ENCODE measurements around the gene LYVE1.

LYVE1 gene

DNA sequence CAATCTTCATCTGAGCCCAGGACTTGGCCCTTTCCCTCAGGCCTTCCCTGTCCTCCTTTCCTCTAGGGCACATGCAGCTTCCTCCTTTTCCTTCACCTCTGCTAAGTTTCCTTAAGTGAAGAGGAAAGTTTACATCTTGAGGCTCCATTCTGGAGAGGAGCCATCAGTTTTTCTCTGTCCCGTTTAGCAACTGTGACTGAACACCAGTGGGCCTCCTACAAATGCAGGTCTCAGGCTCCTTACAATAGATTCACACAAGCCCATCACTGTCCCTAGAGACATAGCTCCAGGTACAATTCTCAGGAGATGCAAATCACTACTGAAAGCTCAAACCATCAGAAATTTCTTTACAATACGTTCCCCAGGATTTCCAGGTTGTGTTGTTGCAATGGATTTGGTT is 23.3 kb upstream of the LYVE1 start:
- no peak for DNase-seq

DNA sequence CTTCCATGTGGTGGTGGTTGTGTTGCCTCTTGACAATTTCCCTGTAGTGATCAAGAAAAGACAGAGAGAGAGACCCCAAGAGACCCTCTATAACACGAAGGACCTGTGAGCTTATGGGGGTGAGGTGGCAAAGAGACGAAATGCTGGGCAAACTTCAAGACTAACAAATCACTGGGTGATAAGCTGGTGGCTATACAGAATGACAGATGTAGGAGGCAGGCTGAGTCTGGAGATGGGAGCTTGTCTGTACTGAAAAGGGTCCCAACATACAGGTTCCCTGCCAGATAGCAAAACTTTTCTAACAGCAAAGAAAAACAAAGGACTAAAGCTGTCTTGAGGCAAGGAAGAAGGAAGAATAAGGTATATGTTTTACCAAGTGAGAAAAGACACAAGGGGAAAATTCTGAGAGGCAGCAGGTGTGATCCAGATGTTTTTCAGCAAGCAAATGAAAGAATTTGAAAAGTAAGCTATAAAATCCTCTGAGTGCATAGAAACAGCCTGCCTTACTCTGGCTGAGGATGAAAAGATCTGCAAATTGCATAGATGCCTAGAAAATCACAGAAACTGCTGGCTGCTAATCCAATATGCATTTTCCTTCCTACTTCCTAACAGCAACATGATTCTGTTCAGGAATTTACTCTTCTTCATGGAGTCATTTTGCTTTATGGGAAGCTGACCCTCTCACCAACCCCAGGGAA is 21.9 kb upstream of the LYVE1 start:
- peak; percentile 46 for DNase-seq

DNA sequence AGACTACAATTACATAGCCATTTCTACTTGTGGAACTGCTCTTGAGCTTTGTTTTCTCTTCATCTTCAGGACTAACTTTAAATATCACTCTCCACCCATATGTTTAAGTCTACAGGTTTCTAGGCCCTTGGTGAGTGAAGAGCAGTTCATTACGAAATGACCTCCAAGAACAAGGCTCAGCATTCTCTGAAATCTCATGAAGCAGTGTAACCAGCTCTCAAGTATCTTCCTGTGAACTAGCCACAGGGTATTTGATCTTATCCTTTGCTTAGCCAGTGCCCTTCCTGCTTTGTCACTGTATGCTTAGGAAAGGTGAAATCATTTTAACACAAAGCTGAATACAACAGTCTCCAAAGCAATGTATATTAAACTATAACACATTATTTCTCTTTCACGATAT is 20.4 kb upstream of the LYVE1 start:
- DNase-seq: no peak

DNA sequence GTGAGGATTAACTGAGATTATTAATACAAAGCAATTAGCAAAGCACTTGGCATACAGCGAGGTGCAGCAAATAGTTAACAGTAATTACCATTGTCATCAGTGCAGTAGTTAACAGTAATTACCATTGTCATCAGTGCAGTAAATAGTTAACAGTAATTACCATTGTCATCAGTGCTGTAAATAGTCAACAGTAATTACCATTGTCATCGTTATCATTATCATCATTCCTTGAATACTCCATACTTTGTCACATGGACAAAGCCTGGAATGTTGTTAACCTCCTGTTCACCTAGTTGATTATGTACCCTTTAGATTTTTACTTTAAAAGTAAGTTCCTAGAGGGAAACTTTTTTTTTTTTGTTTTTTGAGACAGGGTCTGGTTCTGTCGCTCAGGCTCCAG is 19.5 kb upstream of the LYVE1 start:
- DNase-seq: no peak

DNA sequence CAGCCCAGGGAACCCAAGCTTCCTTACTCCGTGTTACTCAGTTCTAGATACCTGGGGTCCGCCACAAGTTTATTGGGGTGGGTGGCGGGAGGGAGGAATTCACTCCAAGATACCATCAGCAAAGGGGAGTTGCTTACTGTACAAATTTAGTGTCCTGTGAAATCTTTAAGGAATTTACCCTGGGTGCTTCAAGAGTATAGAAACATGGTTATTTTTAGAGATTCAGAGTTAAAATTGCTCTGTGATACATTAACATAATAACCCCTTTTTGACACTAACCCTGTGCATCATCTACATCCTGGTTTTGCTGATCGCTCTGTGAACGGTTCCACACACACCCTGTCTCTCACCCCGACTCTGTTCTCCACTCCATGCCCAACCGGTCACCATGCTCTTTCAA is 18.9 kb upstream of the LYVE1 start:
- DNase-seq: no peak

DNA sequence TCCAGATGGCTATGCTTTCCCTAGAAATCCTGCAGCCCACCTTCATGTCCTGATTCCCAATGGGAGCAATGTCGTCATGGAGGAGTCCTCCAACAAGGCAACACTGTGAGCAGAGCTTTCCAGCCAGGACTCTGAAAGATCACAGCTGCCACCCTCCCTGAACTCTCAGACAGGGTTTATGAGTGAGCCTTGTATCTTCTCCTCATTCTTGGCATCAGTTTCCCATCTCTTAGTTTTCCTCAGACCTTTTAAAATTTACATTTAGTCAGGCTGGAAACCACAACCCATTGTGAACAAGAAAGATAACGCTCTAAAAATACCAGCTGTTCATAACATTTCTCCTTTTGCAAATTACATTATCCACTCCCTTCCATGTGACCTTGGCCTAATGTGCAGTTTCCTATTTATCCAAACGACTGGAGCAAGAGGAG is 15.6 kb upstream of the LYVE1 start:
- no peak for DNase-seq

DNA sequence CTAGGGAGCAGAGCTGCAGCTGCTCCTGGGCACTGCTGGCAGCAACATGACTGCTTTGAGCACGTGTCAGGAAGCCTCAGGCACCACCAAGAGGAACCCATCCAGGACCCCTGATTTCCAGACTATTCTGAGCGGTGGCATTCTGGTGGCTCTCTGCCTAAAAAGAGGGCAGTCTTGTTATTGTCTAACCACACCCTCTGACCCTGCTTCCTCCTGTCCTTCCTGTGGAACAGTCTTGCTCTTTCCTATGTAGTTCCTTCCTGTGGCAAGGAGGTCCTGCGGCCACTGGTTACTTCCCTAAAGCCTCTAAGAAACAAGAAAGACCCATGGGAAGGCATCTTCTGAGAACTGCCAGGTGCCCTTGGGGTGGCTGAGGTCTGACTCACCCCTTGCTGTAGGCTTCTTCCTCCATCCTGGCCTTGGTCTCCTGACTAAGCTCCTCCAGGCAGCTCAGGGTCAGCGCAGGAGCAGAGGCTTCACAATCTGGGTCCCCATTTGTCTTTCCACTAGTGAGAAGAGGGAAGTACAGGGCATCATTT is 13.1 kb upstream of the LYVE1 start:
- DNase-seq: no peak

DNA sequence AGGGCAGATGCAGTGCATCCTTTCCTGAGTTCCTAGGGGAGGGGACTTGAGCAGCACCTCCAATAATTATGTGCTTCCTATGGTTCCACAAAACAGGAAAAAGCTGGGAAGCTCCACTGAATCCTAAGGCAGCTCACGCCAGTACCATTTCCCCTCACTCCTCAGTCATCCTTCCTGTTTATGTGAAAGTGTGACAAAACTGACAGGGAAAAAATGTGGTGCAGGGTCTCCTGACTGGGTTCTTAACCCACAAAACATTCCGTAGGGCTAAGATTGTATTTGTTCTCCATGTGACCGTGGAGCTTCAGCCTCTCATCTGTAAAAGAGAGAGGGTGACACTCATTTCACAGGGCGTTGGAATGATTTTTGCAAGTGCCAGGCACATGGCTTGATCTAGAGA is 12.2 kb upstream of the LYVE1 start:
- DNase-seq: no peak

DNA sequence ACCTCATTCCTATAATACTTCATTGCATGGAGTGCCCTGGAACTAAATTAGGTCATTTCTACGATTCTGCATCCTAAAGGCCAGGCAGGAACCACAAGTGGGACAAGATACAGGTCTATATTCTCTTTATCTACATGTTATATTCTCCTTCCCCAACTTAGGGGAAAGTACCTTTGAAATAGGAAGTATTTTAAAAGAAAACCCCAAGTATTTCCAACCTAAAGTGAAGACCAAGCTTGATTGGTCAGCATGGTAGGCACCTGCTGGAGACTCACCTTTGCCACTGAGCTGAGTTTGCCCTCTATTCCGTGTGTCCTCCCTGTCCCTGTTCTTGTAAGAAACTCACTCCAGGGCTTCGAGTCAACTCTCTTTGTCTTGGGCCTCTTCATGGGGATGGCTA is 11.2 kb upstream of the LYVE1 start:
- no peak for DNase-seq

DNA sequence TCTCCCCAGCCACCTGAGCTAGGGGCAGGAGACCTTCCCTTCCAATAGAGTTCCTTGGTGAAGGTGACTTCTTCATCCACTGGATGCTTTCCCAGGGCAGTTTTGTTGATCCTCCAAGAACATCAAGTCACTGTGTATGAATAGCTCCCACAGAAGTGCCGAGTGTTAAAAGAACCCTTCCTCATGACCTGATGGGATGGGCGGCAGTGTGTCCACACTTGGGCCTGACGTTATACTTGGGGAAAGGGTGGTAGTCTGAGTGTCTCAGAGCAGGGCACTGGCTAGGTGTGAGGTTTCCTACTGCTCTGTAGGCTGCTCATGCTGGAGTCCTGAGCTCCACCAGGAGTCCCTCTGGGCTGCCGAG is 7.6 kb upstream of the LYVE1 start:
- DNase-seq: no peak

DNA sequence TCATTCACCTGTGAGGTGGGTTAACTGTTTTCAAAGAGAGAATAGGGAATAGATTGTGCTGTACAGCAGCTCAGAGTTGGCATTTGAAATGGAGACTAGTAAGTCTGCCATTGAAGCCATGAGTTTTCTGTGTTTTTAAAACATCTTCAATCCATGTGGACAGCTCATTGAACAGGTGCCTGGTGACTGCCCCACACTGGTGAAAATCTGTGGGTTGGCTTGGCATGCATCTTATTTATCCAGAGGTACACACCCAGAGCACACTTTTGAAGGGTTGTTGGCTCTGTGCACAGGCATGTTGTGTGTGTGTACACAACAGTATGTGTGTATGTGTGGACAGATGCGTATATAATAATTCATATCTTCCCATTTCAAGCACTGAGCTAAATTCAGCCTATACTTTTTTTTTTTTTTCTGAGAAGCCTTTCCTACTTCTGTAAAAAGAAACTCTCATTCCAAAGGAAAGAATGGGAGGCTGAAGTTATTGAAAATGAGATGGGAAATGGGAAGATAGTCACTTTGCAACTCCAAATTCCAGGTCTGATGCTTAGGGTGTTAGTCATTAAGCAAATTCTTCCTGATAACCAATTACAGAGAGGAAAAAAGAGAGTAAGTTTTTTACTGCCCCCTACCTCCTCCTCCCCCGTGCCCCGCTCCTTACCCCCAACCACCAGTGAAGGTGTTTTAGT is 7.0 kb upstream of the LYVE1 start:
- no peak for DNase-seq

DNA sequence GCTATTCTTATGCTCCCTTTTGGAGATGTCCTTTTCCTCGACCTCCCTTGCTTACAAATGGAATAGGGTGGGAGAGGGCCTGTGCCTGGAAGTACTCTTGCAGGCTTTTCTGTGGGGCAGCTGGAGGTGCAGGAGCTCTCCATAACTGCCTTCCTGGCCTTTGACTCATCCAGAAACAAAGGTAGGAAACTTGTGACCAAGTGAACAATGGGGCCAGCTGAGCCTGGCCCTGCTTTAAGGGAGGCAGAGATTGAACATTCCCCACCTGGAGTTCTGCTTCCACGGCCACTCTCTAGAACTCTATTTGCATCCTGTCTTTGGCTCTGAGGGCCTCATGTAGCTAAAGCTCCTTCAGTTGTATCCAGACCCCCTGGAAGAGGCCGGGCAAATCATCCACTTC is 5.1 kb upstream of the LYVE1 start:
- no peak for DNase-seq

DNA sequence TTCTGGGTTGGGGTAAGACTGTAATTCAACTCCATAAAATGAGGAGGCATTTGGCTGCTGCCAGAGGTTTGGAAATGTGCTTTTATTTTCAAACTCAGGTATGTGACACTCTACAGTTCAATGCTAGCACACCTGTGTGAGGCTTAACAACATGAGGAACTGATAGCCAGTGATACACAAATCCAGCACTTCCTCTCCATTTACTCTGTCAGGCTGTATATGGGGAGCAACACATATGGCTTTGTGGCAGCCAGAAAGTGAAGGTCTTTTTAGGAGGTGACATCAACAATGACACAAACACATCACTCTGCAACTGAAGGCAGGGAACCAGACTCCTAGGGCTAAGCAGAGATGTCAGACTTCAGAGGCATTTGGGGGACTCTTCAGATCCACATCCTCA is 4.6 kb upstream of the LYVE1 start:
- DNase-seq: no peak

DNA sequence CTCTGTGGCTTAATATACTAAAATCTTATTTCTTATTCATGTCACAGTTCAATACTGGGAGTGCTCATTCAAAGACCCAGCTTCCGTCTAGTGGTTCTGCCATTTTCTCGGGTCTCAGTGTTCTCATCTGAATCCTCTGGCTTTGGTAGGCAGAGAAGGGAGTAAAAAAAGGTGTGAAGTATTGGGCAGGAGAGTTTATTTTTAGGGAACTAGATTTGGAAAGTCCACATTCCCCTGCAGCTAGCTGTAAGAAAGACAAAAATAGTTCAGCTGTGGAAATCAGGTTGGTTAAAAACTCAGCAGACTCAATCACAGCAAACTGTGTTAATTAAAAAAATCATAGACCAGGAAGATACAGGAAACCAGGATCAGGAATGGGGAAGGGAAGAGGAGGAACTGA is 4.1 kb upstream of the LYVE1 start:
- DNase-seq: no peak

DNA sequence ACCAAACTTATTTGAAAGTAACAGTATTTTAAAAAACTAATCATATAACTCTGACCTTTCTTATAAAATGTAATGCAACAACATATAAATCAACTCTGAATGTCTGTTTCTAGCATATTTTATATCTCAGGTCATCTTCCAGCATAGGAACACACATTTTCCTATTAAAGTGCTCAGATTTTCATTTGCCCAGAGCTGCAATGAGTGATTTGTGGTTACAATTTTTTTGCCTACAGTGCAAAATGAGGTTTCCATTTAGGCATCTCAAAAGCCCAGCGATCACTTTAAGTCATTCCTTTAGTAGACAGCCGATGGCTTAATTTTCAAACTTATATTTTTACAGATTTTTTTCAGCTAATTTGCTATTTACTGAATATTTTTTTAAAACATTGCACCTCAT is 1.0 kb downstream of the LYVE1 start:
- no peak for DNase-seq

DNA sequence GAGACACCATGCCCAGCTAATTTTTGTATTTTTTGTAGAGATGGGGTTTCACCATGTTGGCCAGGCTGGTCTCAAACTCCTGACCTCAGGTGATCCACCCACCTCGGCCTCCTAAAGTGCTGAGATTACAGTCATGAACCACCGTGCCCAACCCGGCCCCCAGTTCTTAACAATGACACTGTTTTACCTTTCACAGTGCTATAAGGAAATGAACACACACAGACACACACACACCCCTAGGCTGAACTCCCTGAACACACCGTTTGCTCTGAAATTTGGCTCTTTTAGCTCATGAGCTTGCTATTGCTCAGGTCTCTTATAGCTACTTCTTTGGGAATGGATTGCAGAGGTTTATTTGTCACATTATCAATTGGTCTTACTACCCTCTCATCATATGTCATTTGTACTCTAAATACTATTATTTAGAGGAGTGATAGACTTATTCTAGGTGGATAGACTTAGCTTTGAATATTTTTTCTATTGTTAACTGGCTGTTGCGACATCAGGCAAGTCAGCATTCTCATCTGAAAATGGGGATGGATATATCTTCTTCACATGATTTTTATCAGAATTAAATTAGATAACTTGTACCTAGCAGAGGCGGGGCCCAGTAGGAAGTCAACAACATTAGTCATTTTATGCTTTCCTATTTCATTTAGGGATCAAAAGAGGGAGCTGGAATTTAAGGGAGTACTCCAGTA is 2.1 kb downstream of the LYVE1 start:
- no peak for DNase-seq

DNA sequence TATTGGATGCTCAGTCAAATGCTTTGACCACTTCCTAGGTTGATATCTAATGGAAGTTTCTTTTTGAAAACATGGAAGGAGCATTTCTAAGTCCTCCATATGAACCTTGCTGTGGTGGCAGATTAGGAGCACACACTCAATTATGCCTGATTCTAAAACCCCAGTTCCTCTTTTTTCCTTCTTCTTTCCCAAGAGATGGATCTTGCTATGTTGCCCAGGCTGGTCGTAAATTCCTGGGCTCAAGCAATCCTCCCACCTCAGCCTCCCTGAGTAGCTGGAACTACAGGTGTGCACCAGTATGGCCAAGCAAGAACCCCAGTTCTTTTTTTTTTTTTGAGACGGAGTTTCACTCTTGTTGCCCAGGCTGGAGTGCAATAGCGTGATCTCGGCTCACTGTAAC is 3.0 kb downstream of the LYVE1 start:
- no peak for DNase-seq

DNA sequence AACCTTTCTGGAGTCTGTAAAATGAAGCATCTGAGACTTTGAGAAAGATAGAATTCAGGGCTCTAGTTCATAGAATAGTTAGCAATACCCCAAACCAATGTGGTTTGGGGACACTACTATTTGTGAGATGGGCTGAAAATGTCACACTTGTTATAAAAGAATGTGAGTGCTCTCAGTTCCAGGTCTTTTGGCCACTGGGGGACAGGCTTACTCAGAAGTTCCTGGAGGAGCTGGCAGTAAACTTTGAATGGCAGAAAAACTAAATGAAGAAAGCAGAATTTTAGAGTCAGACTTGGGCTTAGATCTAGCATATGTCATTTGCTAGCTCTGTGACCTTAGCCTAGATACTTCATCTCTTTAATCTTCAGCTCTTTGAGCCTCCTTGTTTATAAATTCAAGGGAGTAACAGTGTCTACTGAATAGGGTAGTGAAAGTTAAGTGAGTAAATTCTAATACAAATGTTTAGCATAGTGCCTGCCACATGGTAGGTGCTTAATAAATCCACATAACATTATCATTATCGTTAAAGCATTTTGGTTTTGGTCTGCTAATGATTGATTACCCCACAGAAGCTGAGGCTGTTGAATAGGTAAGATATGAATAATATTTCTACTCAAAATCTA is 3.7 kb downstream of the LYVE1 start:
- DNase-seq: no peak

DNA sequence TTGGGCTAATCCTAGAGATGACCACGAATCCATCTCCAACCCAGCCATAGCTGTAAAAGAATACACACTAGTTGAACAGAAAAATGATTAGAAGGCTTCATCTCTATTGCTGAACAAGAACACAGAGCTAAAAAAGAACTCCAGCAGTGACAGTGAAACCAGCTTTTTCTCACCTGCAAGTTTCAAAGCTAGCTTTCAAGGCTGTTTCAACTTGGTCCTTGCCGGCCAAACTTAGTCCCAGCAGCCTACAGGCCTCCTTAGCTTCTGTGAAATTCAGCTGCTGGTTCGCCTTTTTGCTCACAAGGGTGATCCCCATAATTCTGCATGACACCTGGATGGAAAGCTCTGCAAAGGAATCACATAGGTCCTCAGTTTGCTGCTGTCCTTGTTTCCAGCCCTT is 4.4 kb downstream of the LYVE1 start:
- no peak for DNase-seq

DNA sequence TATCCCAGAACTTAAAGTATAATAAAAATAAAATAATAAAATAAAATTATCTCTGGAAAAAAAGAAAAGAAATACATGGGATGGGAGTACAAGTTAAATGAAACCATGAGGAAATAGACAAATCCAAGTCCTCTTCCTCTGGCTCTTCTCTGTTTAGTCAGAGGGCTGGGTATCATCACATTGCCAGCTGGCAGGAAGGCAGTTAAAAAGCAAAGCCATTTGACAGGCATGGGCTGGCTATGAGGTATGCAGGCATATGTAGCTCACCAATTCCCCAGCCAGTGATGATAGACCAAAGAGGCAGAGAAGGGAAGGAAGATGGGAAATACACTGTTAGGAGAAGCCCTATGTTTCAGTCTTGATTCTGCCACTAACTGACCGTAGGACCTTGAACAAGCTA is 6.5 kb downstream of the LYVE1 start:
- no peak for DNase-seq

DNA sequence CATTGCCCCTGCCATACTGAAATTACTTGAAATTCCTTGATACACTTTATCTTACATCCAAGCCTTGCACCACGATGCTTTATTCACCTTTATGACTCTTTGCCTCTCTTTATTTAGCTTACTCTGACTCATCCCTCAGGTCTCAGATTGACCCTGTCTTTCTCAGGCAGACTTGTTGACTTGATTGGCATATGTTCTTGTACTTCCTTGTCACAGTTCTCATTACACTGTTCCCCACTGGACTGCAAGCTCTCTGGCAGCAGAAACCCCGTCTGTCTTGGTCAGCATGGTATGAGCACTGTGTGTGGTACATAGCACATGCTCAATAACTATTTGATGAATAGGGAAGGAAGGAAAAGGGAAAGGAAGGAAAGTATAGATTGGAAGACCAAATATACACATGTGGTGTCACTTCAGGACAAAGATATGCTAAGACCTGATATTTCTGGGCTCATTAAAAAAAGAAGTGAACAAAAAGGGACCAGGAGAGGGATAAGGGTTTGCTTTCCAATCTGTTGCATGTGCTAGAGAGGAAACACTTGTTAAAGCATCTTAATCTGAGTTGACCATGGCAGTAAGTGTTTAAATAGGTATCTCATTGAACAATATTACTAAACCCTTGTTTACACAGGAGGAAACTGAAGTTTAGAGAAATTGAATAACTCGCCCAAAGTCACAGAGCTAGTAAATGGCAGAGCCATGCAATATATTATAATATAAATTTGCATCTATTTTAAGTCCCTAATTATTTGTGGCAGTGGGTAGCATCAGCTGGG is 7.2 kb downstream of the LYVE1 start:
- DNase-seq: no peak

DNA sequence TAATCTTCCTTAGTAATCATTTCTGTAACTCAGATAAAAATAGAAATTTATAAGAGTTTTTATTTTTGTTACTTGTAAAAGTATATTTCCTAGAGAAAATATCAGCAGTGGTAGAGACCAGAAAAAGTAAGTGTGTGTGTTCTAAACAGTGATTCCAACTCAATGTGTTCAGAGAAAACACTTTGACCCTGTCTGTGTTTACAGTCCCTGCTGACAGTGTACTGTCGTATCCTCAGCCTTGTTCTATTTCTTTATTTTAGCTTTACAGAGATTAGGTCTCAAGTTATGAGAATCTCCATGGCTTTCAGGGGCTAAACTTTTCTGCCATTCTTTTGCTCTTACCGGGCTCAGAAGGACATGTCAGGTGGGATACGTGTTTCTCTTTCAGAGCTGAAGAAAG is 10.2 kb downstream of the LYVE1 start:
- no peak for DNase-seq

DNA sequence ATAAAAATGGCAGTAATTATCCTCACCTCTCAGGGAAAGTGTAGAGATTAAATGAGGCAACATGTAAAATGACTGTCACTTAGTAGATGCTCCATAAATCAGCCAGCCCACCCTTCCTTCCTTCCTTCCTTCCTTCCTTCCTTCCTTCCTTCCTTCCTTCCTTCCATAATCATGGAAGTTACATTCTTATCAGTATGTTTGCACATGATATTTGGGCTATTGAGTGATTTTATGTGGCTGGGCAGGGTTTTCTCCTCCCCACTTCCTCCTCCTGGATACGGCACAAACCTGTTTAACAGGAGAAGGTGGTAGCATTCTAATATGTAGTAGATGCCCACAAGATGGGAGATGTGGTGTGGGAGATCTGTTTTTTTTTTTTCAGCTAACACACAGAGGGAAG is 11.9 kb downstream of the LYVE1 start:
- DNase-seq: no peak
